Measurements from ENCODE around the gene GJA9.

Gene GJA9

GRCh38 chr1:38899560-38899959, 18.2 kb upstream of the GJA9 start:
- Histone ChIP-seq H2AFZ (ENCODE audit: low read depth, low read length) (no peak overlapping the region), H3K4me1 (ENCODE audit: insufficient read depth, low read length) (no peaks in the 10 kb centered on the region), H3K9me3 (ENCODE audit: low read length) (no peaks in the 10 kb centered on the region), H3K36me3 (ENCODE audit: insufficient read depth, low read length) (no peaks in the 10 kb centered on the region), H3K4me3 (ENCODE audit: low read length) (no peak overlapping the region), H3K27me3 (ENCODE audit: insufficient read depth, low read length) (no peaks in the 10 kb centered on the region)

GRCh38 chr1:38898653-38899230, 17.4 kb upstream of the GJA9 start:
- H2AFZ ChIP-seq (ENCODE audit: low read depth, low read length): no peak overlapping the region
- H3K4me3 ChIP-seq (ENCODE audit: low read length): no peak overlapping the region
- no peaks in the 10 kb centered on the region for H3K4me1 ChIP-seq (ENCODE audit: insufficient read depth, low read length)
- H3K36me3 ChIP-seq (ENCODE audit: insufficient read depth, low read length): no peaks in the 10 kb centered on the region
- no peaks in the 10 kb centered on the region for H3K9me3 ChIP-seq (ENCODE audit: low read length)
- H3K27me3 ChIP-seq (ENCODE audit: insufficient read depth, low read length): no peaks in the 10 kb centered on the region

GRCh38 chr1:38896169-38896568, 14.8 kb upstream of the GJA9 start:
- Histone ChIP-seq H3K9me3 (ENCODE audit: low read length) (no peaks in the 10 kb centered on the region), H3K4me1 (ENCODE audit: insufficient read depth, low read length) (no peaks in the 10 kb centered on the region)

GRCh38 chr1:38892976-38893375, 11.6 kb upstream of the GJA9 start:
- no peaks in the 10 kb centered on the region for H3K36me3 ChIP-seq (ENCODE audit: insufficient read depth, low read length)
- no peak overlapping the region for H3K4me3 ChIP-seq (ENCODE audit: low read length)
- no peak overlapping the region for H2AFZ ChIP-seq (ENCODE audit: low read depth, low read length)
- no peaks in the 10 kb centered on the region for H3K27me3 ChIP-seq (ENCODE audit: insufficient read depth, low read length)
- no peaks in the 10 kb centered on the region for H3K9me3 ChIP-seq (ENCODE audit: low read length)
- no peaks in the 10 kb centered on the region for H3K4me1 ChIP-seq (ENCODE audit: insufficient read depth, low read length)

More at GRCh38 chr1:38896169-38896568, 14.8 kb upstream of the GJA9 start:
- Histone ChIP-seq H2AFZ (ENCODE audit: low read depth, low read length) (no peak overlapping the region), H3K36me3 (ENCODE audit: insufficient read depth, low read length) (no peaks in the 10 kb centered on the region), H3K4me3 (ENCODE audit: low read length) (no peak overlapping the region), H3K27me3 (ENCODE audit: insufficient read depth, low read length) (no peaks in the 10 kb centered on the region)

GRCh38 chr1:38891753-38892152, 10.4 kb upstream of the GJA9 start:
- no peaks in the 10 kb centered on the region for H3K4me1 ChIP-seq (ENCODE audit: insufficient read depth, low read length)
- H3K27me3 ChIP-seq (ENCODE audit: insufficient read depth, low read length): no peaks in the 10 kb centered on the region
- H3K4me3 ChIP-seq (ENCODE audit: low read length): no peak overlapping the region
- H3K36me3 ChIP-seq (ENCODE audit: insufficient read depth, low read length): no peaks in the 10 kb centered on the region
- H3K9me3 ChIP-seq (ENCODE audit: low read length): no peaks in the 10 kb centered on the region
- no peak overlapping the region for H2AFZ ChIP-seq (ENCODE audit: low read depth, low read length)

- Histone ChIP-seq H3K4me3 (ENCODE audit: low read length) (no peak overlapping the region), H3K27me3 (ENCODE audit: insufficient read depth, low read length) (no peaks in the 10 kb centered on the region), H3K9me3 (ENCODE audit: low read length) (no peaks in the 10 kb centered on the region), H3K36me3 (ENCODE audit: insufficient read depth, low read length) (no peaks in the 10 kb centered on the region), H3K4me1 (ENCODE audit: insufficient read depth, low read length) (no peaks in the 10 kb centered on the region), H2AFZ (ENCODE audit: low read depth, low read length) (no peak overlapping the region)
Measured at GRCh38 chr1:38889589-38889988, 8.2 kb upstream of the GJA9 start.

GRCh38 chr1:38888423-38889333, 7.3 kb upstream of the GJA9 start:
- Histone ChIP-seq H2AFZ (ENCODE audit: low read depth, low read length) (no peak overlapping the region), H3K9me3 (ENCODE audit: low read length) (no peaks in the 10 kb centered on the region), H3K4me3 (ENCODE audit: low read length) (no peak overlapping the region), H3K36me3 (ENCODE audit: insufficient read depth, low read length) (no peaks in the 10 kb centered on the region), H3K4me1 (ENCODE audit: insufficient read depth, low read length) (no peaks in the 10 kb centered on the region), H3K27me3 (ENCODE audit: insufficient read depth, low read length) (no peaks in the 10 kb centered on the region)

- Histone ChIP-seq H3K4me1 (ENCODE audit: insufficient read depth, low read length) (no peaks in the 10 kb centered on the region), H3K36me3 (ENCODE audit: insufficient read depth, low read length) (no peaks in the 10 kb centered on the region)
Measured at GRCh38 chr1:38885092-38885491, 3.7 kb upstream of the GJA9 start.

GRCh38 chr1:38875811-38876210, 5.6 kb downstream of the GJA9 start:
- H3K4me1 ChIP-seq (ENCODE audit: insufficient read depth, low read length): peaks cover 23% of the 10 kb centered on the region
- no peaks in the 10 kb centered on the region for H3K27me3 ChIP-seq (ENCODE audit: insufficient read depth, low read length)
- no peaks in the 10 kb centered on the region for H3K36me3 ChIP-seq (ENCODE audit: insufficient read depth, low read length)
- no peak overlapping the region for H3K4me3 ChIP-seq (ENCODE audit: low read length)
- H3K9me3 ChIP-seq (ENCODE audit: low read length): no peaks in the 10 kb centered on the region
- no peak overlapping the region for H2AFZ ChIP-seq (ENCODE audit: low read depth, low read length)

More at GRCh38 chr1:38885092-38885491, 3.7 kb upstream of the GJA9 start:
- Histone ChIP-seq H3K27me3 (ENCODE audit: insufficient read depth, low read length) (no peaks in the 10 kb centered on the region), H2AFZ (ENCODE audit: low read depth, low read length) (no peak overlapping the region), H3K4me3 (ENCODE audit: low read length) (no peak overlapping the region), H3K9me3 (ENCODE audit: low read length) (no peaks in the 10 kb centered on the region)

- H3K9me3 ChIP-seq (ENCODE audit: low read length): no peaks in the 10 kb centered on the region
Measured at GRCh38 chr1:38873027-38873969, 8.1 kb downstream of the GJA9 start, which contains the start of gene MYCBP. TSS of gene MYCBP (minus strand) at chr1:38873348. CDS start at chr1:38873305, 43 bp downstream.

GRCh38 chr1:38872401-38873026, 8.9 kb downstream of the GJA9 start:
- Histone ChIP-seq H3K9me3 (ENCODE audit: low read length) (no peaks in the 10 kb centered on the region), H3K4me1 (ENCODE audit: insufficient read depth, low read length) (peaks cover 23% of the 10 kb centered on the region), H3K4me3 (ENCODE audit: low read length) (peak overlapping the region; percentile 86), H3K36me3 (ENCODE audit: insufficient read depth, low read length) (no peaks in the 10 kb centered on the region), H2AFZ (ENCODE audit: low read depth, low read length) (peak overlapping the region; percentile 85), H3K27me3 (ENCODE audit: insufficient read depth, low read length) (no peaks in the 10 kb centered on the region)

More at GRCh38 chr1:38873027-38873969, 8.1 kb downstream of the GJA9 start, which contains the start of gene MYCBP:
- Histone ChIP-seq H2AFZ (ENCODE audit: low read depth, low read length) (peak within 1 kb of the TSS; percentile 85), H3K4me3 (ENCODE audit: low read length) (peak within 1 kb of the TSS; percentile 86), H3K27me3 (ENCODE audit: insufficient read depth, low read length) (no peaks in the 10 kb centered on the region), H3K4me1 (ENCODE audit: insufficient read depth, low read length) (peaks cover 23% of the 10 kb centered on the region), H3K36me3 (ENCODE audit: insufficient read depth, low read length) (no peaks in the 10 kb centered on the region)

GRCh38 chr1:38870996-38871395, 10.4 kb downstream of the GJA9 start:
- Histone ChIP-seq H3K36me3 (ENCODE audit: insufficient read depth, low read length) (peaks cover 6% of the 10 kb centered on the region), H3K4me1 (ENCODE audit: insufficient read depth, low read length) (peaks cover 23% of the 10 kb centered on the region), H3K27me3 (ENCODE audit: insufficient read depth, low read length) (no peaks in the 10 kb centered on the region), H3K4me3 (ENCODE audit: low read length) (no peak overlapping the region), H3K9me3 (ENCODE audit: low read length) (no peaks in the 10 kb centered on the region), H2AFZ (ENCODE audit: low read depth, low read length) (no peak overlapping the region)
